M059J (cell line): ENCODE data around the gene PTGFRN. TPM values are rescaled to one million over a fixed set of nuclear protein-coding genes. Genes with fewer than 3 reads are reported as not detected.
"Not testable (repeated sequence)": the region's sequence is repeated elsewhere in the genome, so short reads cannot be mapped to it uniquely, and the experiment has no call there.

Experiments used
- DNase-seq: peaks from one replicate; pipeline ENCODE4 v3.0.0-alpha.2; 2012; ENCODE audit warnings: low read depth
- total RNA-seq: library from RNA; depleted of rRNA; stranded (reverse); fragments of >200 nt; shearing (Covaris generic); gene quantifications from 2 replicates; pipeline ENCODE4 v1.2.3, GENCODE V29; 2014

PTGFRN gene
- total RNA-seq, 1 experiment from 2014 or later, result 144 TPM

- no peak for DNase-seq
Measured at GRCh38 chr1:116916533-116917445, 7.1 kb downstream of the PTGFRN start.

- DNase-seq, result peak; percentile 56
Measured at GRCh38 chr1:116918714-116919357, 9.1 kb downstream of the PTGFRN start.

DNA sequence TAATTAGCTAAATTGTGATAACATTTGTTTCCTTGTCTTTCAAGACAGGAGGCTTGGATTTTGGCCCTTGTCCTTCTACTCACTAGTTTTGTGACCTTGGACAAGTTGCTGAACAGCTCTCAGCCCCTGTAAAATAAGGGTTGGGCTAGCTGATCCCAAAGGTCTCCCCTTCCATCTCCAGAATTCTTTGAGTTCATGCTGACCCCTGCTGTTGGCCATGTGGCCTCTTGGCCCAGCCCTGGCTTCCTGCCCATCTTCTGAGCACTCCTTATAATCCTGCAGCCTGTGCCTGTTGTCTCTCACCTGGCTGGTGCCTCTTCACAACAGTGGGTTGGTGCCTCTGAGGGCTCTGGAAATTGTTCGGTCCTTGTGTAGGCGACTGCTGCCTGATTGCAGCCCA lies 10.1 kb downstream of the PTGFRN start:
- DNase-seq, result peak; percentile 44

GRCh38 chr1:116920211-116920610 lies 10.5 kb downstream of the PTGFRN start:
- DNase-seq, result peak; percentile 24

DNA sequence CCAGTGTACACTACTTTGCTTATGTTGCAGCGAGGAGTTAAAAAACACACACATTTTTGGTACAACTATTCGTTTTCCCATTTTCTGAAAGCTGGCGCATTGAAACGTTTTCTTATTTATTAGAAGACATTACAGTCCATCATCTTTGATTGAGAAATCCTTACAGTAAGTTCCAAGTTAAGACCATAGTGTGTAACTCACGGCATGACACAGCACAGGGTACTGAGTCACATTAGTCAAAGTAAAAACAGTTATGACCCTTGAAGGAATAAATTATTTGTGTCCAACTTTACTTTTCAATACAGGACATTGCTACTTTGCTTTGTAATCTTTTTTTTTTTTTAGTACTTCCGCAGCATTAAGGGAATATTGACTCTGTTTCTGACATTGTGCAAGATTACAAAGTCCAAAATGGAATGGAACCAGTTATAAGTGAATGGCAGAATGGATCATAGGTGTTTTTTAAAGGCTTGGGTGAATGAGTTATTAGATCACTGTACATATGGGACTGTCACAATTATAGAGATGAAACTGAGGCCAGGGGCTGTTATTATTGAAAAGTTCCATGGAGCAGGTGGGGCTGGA lies 11.7 kb downstream of the PTGFRN start:
- no peak for DNase-seq

- no peak for DNase-seq
Measured at GRCh38 chr1:116921937-116922336, 12.2 kb downstream of the PTGFRN start.

DNA sequence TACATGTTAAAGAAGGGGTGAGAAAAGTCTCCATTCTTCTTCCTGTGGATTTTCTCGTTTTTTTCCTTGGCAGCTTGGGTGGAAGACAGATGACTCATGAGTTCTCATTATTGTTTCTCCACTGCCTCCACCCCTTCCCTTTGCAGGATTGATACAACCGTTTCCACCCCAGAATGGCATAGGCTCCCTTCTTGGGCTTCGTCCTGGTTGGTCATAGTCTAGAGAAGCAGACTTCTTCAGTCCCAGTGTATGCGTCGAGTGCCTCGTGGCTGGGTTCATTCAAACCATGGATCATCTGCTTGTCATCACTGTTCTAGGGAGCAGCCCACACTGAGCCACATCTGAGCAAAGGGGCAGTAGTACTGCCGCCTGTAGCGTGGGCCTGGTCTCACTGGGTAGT lies 13.7 kb downstream of the PTGFRN start:
- DNase-seq, result no peak

DNA sequence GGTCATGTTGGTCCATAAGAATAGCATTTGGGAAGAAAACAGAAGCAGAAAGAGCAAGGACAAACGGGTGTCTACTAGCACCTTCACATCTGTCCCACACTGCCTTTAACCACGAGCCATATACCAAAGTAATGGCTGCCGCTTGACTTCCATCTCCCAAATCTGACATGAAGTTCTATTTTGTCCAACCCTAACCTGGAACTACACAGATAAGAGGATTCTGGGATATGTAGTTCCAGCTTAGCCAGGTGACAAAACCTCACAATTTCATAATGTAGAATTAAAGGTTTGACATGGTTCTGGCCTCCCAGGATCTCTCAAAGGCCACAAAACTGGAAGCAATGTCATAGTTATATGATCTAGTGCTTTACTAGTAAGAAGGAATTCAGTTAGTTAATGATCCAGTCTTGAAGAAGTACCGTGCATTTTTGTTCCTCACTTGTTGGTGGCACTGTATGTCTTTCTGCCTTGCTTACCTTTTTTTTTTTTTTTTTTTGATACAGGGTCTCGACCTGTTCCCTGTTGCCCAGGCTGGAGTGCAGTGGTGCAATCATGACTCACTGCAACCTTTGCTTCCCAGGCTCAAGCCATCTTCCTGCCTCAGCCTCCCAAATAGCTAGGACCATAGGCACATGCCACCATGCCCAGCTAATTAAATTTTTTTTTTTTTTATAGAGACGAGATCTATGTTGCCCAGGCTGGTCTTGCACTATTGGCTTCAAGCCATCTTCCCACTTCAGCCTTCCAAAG lies 17.5 kb downstream of the PTGFRN start:
- no peak for DNase-seq

DNA sequence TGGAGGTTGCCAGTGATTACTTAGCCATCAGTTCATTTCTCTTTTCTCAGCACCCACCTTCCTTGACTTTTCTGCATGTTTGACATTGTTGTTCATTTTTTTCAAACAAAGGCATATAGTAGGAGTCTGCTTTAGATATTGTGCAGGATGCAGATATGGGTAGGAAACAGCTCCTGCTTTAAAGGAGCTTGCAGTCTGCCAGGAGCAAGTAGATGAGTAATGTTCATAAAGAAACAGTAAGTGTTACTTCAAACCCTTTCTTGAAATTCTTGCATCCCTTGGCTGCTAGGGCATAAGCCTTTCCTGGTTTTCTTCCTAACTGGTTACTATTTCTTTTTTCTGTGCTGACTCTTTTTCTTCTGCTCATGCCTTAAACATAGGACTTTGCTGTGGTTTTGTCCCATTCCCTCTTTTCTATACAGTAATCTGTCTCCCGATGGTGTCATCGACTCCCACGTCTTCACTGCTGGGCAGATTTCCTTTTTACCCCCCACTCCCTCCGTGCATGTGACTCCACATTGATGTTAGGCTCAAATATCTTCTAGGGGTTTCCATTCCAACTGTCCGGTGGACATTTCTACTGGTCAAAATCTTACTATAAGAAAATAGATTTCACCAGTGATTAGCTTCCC lies 20.4 kb downstream of the PTGFRN start:
- DNase-seq, result no peak

GRCh38 chr1:116931016-116931918 lies 21.6 kb downstream of the PTGFRN start:
- DNase-seq, result no peak

DNA sequence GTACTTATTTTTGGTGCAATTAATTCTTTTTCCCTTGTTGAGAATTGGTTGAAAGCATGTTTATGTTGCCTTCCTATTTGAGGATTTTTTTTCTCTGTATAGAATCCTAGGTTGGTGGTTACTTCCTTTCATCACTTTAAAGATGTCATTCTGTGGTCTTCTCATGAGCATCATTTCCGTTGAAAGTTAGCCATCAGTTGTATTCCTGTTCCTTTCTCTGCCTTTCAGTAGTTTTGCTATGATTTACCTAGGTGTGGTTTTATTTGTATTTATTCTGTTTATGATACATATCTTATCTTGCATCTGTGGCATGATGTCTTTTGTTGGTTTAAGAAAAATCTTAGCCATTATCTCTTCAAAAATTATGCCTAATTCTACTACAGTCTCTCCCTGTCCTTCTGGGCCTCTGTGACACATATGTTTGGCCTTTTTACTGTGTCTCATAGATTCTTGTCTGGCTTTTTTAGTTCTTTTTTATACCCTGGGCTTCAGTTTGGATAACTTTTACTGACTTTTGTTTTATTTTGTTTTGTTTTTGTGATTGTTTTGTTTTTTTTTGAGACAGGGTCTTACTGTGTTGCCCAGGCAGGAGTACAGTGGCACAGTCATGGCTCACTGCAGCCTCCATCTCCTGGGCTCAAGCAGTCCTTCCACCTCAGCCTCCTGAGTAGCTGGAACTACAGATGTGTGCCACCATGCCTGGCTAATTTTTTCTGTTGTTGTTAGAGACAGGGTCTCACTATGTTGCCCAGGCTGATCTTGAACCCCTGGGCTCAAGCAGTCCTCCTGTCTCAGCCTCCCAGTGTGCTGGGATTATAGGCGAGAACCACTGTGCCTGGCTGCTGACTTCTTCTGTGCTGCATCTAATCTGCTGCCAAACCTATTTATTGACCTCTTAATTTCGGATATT lies 24.1 kb downstream of the PTGFRN start:
- DNase-seq, result no peak

GRCh38 chr1:116934586-116935207 lies 25.0 kb downstream of the PTGFRN start:
- DNase-seq, result no peak

GRCh38 chr1:116938216-116938615 lies 28.5 kb downstream of the PTGFRN start:
- DNase-seq, result no peak

GRCh38 chr1:116939780-116940543 lies 30.2 kb downstream of the PTGFRN start:
- DNase-seq, result not testable (repeated sequence)

DNA sequence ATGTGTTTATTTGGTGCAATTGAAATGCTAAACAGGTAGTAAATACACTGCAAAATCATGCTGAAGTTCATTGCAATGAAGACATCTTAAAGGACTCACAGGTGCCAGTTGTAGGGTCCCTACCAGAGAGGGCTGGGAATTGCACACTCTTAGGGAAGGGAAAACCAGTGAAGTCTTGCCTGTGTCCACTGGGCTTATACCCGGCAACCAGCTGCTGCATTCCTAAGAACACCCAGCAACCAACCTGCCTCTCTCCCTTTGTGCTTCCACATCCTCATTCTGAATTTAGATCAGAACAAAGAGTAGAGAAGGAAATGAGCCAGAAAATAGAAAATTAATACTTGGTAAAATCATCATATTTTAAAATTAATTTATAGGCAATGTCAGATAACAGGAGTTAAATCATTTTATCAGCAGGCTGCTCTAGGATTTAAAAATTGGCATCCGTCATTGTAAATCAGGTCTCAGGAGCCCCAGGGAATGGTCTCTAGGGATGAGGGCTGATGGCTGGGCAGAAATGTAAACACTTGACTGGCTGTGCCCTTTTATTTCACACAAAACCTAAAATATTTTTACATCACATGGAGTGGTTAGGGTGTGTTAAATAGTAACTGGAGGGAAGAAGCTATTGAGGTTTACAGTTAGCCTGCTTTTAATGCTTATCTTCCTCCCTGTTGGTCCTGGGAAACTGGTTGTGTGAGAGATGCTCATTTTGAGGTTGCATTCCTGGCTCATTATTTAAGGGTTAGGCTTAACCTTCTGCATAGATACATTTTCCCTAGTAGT lies 31.3 kb downstream of the PTGFRN start:
- DNase-seq, result no peak

- no peak for DNase-seq
Measured at GRCh38 chr1:116941670-116942069, 32.0 kb downstream of the PTGFRN start.

DNA sequence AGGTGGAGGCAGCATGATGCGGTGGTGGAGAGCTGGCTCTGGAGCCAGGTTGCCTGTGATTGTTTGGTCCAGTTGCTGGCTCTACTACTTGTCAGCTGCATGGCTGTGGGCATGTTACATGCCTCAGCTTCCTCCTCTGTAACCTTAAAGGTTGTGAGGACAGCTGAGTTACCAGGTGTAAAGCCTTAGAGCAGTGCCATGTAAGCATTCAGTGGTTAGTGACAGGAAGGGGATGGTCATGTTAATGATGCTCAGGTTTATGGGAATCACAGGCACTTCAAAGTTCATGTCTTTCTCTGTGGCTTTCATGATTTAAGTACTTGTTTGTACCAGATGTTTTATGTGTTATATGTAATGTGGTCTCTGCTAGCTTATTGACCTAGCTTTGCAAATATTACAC lies 32.6 kb downstream of the PTGFRN start:
- no peak for DNase-seq
